Activated naive CD8-positive, alpha-beta T cell treated with anti-CD3 and anti-CD28 coated beads, Interleukin-2, amount 10 ng/mL, durations not matched to agents 7 days and 5 days (primary cell): ENCODE data around the gene TNS1. TPM values are rescaled to one million over a fixed set of nuclear protein-coding genes. Genes with fewer than 3 reads are reported as not detected.

Experiments
- ATAC-seq: fragments of 150-1000 bp; cut with Tn5 transposase; one replicate; pipeline ENCODE4 v1.10.0; 2021; ENCODE audit warnings: low read depth, moderate library complexity
- POLR2A ChIA-PET: fragments of 350-600 bp; sonication (Branson Sonifier 250); formaldehyde crosslinking; loops from one replicate; lab custom pipeline; 2021; ENCODE audit warnings: antibody characterized with exemption; lab: Charles Lee
- DNase-seq: peaks from one replicate; pipeline ENCODE4 v3.0.0; 2021
- H3K27ac Mint-ChIP-seq: one replicate; pipeline ENCODE4 v1.8.0; 2022; ENCODE audit warnings: mild to moderate bottlenecking, mixed read lengths
- H3K27me3 Mint-ChIP-seq: one replicate; pipeline ENCODE4 v1.8.0; 2022; ENCODE audit warnings: mild to moderate bottlenecking, moderate library complexity, mixed read lengths
- H3K36me3 Mint-ChIP-seq: one replicate; pipeline ENCODE4 v1.8.0; 2021; ENCODE audit warnings: mild to moderate bottlenecking, mixed read lengths
- H3K4me1 Mint-ChIP-seq: one replicate; pipeline ENCODE4 v1.8.0; 2021; ENCODE audit warnings: mixed read lengths
- H3K4me3 Mint-ChIP-seq: one replicate; pipeline ENCODE4 v1.8.0; 2022; ENCODE audit warnings: mild to moderate bottlenecking, moderate library complexity, mixed read lengths
- H3K9me3 Mint-ChIP-seq: one replicate; pipeline ENCODE4 v1.8.0; 2021; ENCODE audit warnings: mixed read lengths
- total RNA-seq, 2 experiments: library from RNA; stranded (reverse); gene quantifications; one replicate each; pipeline ENCODE4 v1.2.3, GENCODE V29; 2021

The TNS1 gene
- total RNA-seq, 2 experiments from 2014 or later: 15.1 to 21.2 TPM

- Mint-ChIP-seq H3K9me3 (no peaks in the 10 kb centered on the region), H3K4me1 (peaks cover 34% of the 10 kb centered on the region), H3K27me3 (peaks cover 39% of the 10 kb centered on the region), H3K27ac (no peak overlapping the region), H3K4me3 (no peak overlapping the region), H3K36me3 (no peaks in the 10 kb centered on the region)
- POLR2A ChIA-PET: no interaction called here
- peak; percentile 12 for DNase-seq
- ATAC-seq: no peak
Observed at GRCh38 chr2:217945530-217945929, 57.3 kb downstream of the TNS1 start.

- Mint-ChIP-seq H3K9me3 (no peaks in the 10 kb centered on the region), H3K36me3 (no peaks in the 10 kb centered on the region), H3K27me3 (peaks cover 43% of the 10 kb centered on the region), H3K4me1 (peaks cover 34% of the 10 kb centered on the region), H3K4me3 (peak overlapping the region; percentile 7), H3K27ac (no peak overlapping the region)
- DNase-seq (peak; percentile 12), ATAC-seq (no peak)
- POLR2A ChIA-PET: interaction anchor here (1.2 kb wide), 1 partner anchor 8 kb away, joined by 3 read pairs; no protein-coding TSS in a partner anchor
Observed at GRCh38 chr2:217944923-217945322, 57.9 kb downstream of the TNS1 start.

GRCh38 chr2:217944366-217944765 is 58.4 kb downstream of the TNS1 start:
- Mint-ChIP-seq H3K4me3 (peak overlapping the region; percentile 85), H3K27ac (no peak overlapping the region), H3K9me3 (no peaks in the 10 kb centered on the region), H3K27me3 (peaks cover 43% of the 10 kb centered on the region), H3K4me1 (peaks cover 33% of the 10 kb centered on the region), H3K36me3 (no peaks in the 10 kb centered on the region)
- no peak for DNase-seq
- no peak for ATAC-seq
- POLR2A ChIA-PET: interaction anchor here (1.1 to 1.5 kb wide), 3 partner anchors 9 to 14 kb away, joined by 3 to 5 read pairs (median 3); no protein-coding TSS in a partner anchor

- H3K4me1 Mint-ChIP-seq: peaks cover 33% of the 10 kb centered on the region
- no peaks in the 10 kb centered on the region for H3K36me3 Mint-ChIP-seq
- no peaks in the 10 kb centered on the region for H3K9me3 Mint-ChIP-seq
- peak overlapping the region; percentile 85 for H3K4me3 Mint-ChIP-seq
- ATAC-seq (peak; percentile 87), DNase-seq (peak; percentile 73)
- POLR2A ChIA-PET: interaction anchor here (0.6 to 1.5 kb wide), 4 partner anchors 8 to 1555 kb away, joined by 3 to 5 read pairs (median 3); partner anchors contain the start of gene GMPPA
- H3K27me3 Mint-ChIP-seq: peaks cover 43% of the 10 kb centered on the region
- peak overlapping the region; percentile 74 for H3K27ac Mint-ChIP-seq
Observed at GRCh38 chr2:217943446-217944321, 59.1 kb downstream of the TNS1 start.

- H3K4me3 Mint-ChIP-seq: peak overlapping the region; percentile 85
- no peak for ATAC-seq
- H3K27ac Mint-ChIP-seq: peak overlapping the region; percentile 74
- peaks cover 43% of the 10 kb centered on the region for H3K27me3 Mint-ChIP-seq
- H3K9me3 Mint-ChIP-seq: no peaks in the 10 kb centered on the region
- POLR2A ChIA-PET: interaction anchor here (0.6 to 1.5 kb wide), 2 partner anchors 12 to 1556 kb away, joined by 3 to 5 read pairs; partner anchors contain the start of gene GMPPA
- no peak for DNase-seq
- H3K4me1 Mint-ChIP-seq: peaks cover 33% of the 10 kb centered on the region
- H3K36me3 Mint-ChIP-seq: no peaks in the 10 kb centered on the region
Observed at GRCh38 chr2:217942731-217943335, 60.0 kb downstream of the TNS1 start.

- ATAC-seq (no peak), DNase-seq (no peak)
- Mint-ChIP-seq H3K36me3 (no peaks in the 10 kb centered on the region), H3K27ac (no peak overlapping the region), H3K4me3 (peak overlapping the region; percentile 85), H3K27me3 (peaks cover 39% of the 10 kb centered on the region), H3K9me3 (no peaks in the 10 kb centered on the region), H3K4me1 (peaks cover 29% of the 10 kb centered on the region)
- POLR2A ChIA-PET: interaction anchor here (0.6 kb wide), 1 partner anchor 1300 kb away, joined by 4 read pairs; no protein-coding TSS in a partner anchor
Observed at GRCh38 chr2:217941886-217942728, 60.7 kb downstream of the TNS1 start.

- POLR2A ChIA-PET: interaction anchor here (0.6 kb wide), 1 partner anchor 1299 kb away, joined by 4 read pairs; no protein-coding TSS in a partner anchor
Observed at GRCh38 chr2:217941339-217941738, 61.5 kb downstream of the TNS1 start.

GRCh38 chr2:217940261-217941220 is 62.3 kb downstream of the TNS1 start:
- no peak overlapping the region for H3K4me3 Mint-ChIP-seq
- POLR2A ChIA-PET: no interaction called here
- peaks cover 21% of the 10 kb centered on the region for H3K4me1 Mint-ChIP-seq
- H3K27me3 Mint-ChIP-seq: peaks cover 44% of the 10 kb centered on the region
- no peaks in the 10 kb centered on the region for H3K36me3 Mint-ChIP-seq
- no peak for DNase-seq
- H3K9me3 Mint-ChIP-seq: no peaks in the 10 kb centered on the region
- ATAC-seq: no peak
- H3K27ac Mint-ChIP-seq: no peak overlapping the region

More at GRCh38 chr2:217941339-217941738, 61.5 kb downstream of the TNS1 start:
- ATAC-seq (no peak), DNase-seq (no peak)
- H3K4me3 Mint-ChIP-seq: peak overlapping the region; percentile 85
- H3K36me3 Mint-ChIP-seq: no peaks in the 10 kb centered on the region
- H3K27me3 Mint-ChIP-seq: peaks cover 40% of the 10 kb centered on the region
- peaks cover 25% of the 10 kb centered on the region for H3K4me1 Mint-ChIP-seq
- no peaks in the 10 kb centered on the region for H3K9me3 Mint-ChIP-seq
- H3K27ac Mint-ChIP-seq: no peak overlapping the region

GRCh38 chr2:217939629-217940245 is 63.1 kb downstream of the TNS1 start:
- Mint-ChIP-seq H3K27ac (no peak overlapping the region), H3K4me3 (no peak overlapping the region), H3K27me3 (peaks cover 44% of the 10 kb centered on the region), H3K9me3 (no peaks in the 10 kb centered on the region), H3K36me3 (no peaks in the 10 kb centered on the region), H3K4me1 (peaks cover 22% of the 10 kb centered on the region)
- ATAC-seq (no peak), DNase-seq (no peak)
- POLR2A ChIA-PET: no interaction called here

GRCh38 chr2:217939220-217939619 is 63.6 kb downstream of the TNS1 start:
- no peaks in the 10 kb centered on the region for H3K9me3 Mint-ChIP-seq
- H3K27me3 Mint-ChIP-seq: peaks cover 43% of the 10 kb centered on the region
- H3K27ac Mint-ChIP-seq: no peak overlapping the region
- ATAC-seq (no peak), DNase-seq (no peak)
- no peaks in the 10 kb centered on the region for H3K36me3 Mint-ChIP-seq
- no peak overlapping the region for H3K4me3 Mint-ChIP-seq
- H3K4me1 Mint-ChIP-seq: peaks cover 23% of the 10 kb centered on the region
- POLR2A ChIA-PET: no interaction called here

GRCh38 chr2:217938036-217938435 is 64.8 kb downstream of the TNS1 start:
- POLR2A ChIA-PET: no interaction called here
- no peak for ATAC-seq
- Mint-ChIP-seq H3K9me3 (no peaks in the 10 kb centered on the region), H3K4me3 (no peak overlapping the region), H3K36me3 (no peaks in the 10 kb centered on the region), H3K27ac (no peak overlapping the region), H3K27me3 (peaks cover 46% of the 10 kb centered on the region), H3K4me1 (peaks cover 25% of the 10 kb centered on the region)
- DNase-seq: no peak
